Measurements from ENCODE around the gene SF3A2. TPM values are rescaled to one million over a fixed set of nuclear protein-coding genes. Genes with fewer than 3 reads are reported as not detected.

SF3A2 gene
- polyA plus RNA-seq, 1 donor from 2014 or later: 14.4 TPM

GRCh38 chr19:2202366-2202765, 34.3 kb upstream of the SF3A2 start:
- TF ChIP-seq CTCF (IDR thresholded peaks at IDR 0.05; ENCODE audit: poor library complexity, severe bottlenecking) (no peak), RAD21 (conservative IDR thresholded peaks at IDR 0.05) (no peak), REST (IDR thresholded peaks at IDR 0.05; ENCODE audit: borderline replicate concordance) (no peak), POLR2AphosphoS5 (IDR thresholded peaks at IDR 0.05) (no peak), MXI1 (conservative IDR thresholded peaks at IDR 0.05; ENCODE audit: poor library complexity, severe bottlenecking) (no peak)
- Histone ChIP-seq H2AFZ (ENCODE audit: low read depth, low read length) (no peak overlapping the region), H3K9ac (ENCODE audit: low read length) (no peak overlapping the region), H3K36me3 (ENCODE audit: insufficient read depth, low read length) (no peaks in the 10 kb centered on the region), H3F3A (ENCODE audit: insufficient read depth, low read length, poor library complexity, severe bottlenecking) (no peaks in the 10 kb centered on the region), H3K9me3 (ENCODE audit: low read length) (no peaks in the 10 kb centered on the region), H3K27ac (ENCODE audit: low read length) (no peak overlapping the region), H3K79me2 (replicated peaks; ENCODE audit: insufficient read depth, low read length) (peaks cover 3% of the 10 kb centered on the region), H3K27me3 (ENCODE audit: insufficient read depth, low read depth, low read length) (no peaks in the 10 kb centered on the region), H3K4me2 (ENCODE audit: low read length) (no peak overlapping the region), H3K4me3 (ENCODE audit: low read length) (no peak overlapping the region), H3K9me2 (ENCODE audit: insufficient read depth, low read length) (no peaks in the 10 kb centered on the region), H4K20me1 (ENCODE audit: insufficient read depth) (no peaks in the 10 kb centered on the region)

- no peaks in the 10 kb centered on the region for H4K20me1 ChIP-seq (ENCODE audit: insufficient read depth)
- H2AFZ ChIP-seq (ENCODE audit: low read depth, low read length): no peak overlapping the region
- H3K27ac ChIP-seq (ENCODE audit: low read length): no peak overlapping the region
- no peaks in the 10 kb centered on the region for H3K79me2 ChIP-seq (replicated peaks; ENCODE audit: insufficient read depth, low read length)
- no peaks in the 10 kb centered on the region for H3K9me3 ChIP-seq (ENCODE audit: low read length)
- H3K27me3 ChIP-seq (ENCODE audit: insufficient read depth, low read depth, low read length): no peaks in the 10 kb centered on the region
- no peaks in the 10 kb centered on the region for H3K36me3 ChIP-seq (ENCODE audit: insufficient read depth, low read length)
- TF ChIP-seq CTCF (IDR thresholded peaks at IDR 0.05; ENCODE audit: poor library complexity, severe bottlenecking) (no peak), TAF1 (IDR thresholded peaks at IDR 0.05; ENCODE audit: low read depth) (no peak), EP300 (conservative IDR thresholded peaks at IDR 0.05; ENCODE audit: poor library complexity, severe bottlenecking) (no peak), REST (IDR thresholded peaks at IDR 0.05; ENCODE audit: borderline replicate concordance) (no peak), SMC3 (conservative IDR thresholded peaks at IDR 0.05; ENCODE audit: poor library complexity) (no peak), EZH2 (IDR thresholded peaks at IDR 0.05; ENCODE audit: borderline replicate concordance, insufficient read depth, low read length, poor library complexity, severe bottlenecking) (no peak), MXI1 (conservative IDR thresholded peaks at IDR 0.05; ENCODE audit: poor library complexity, severe bottlenecking) (no peak), RAD21 (conservative IDR thresholded peaks at IDR 0.05) (no peak)
- no peaks in the 10 kb centered on the region for H3F3A ChIP-seq (ENCODE audit: insufficient read depth, low read length, poor library complexity, severe bottlenecking)
- H3K4me3 ChIP-seq (ENCODE audit: low read length): no peak overlapping the region
- no peak overlapping the region for H3K4me2 ChIP-seq (ENCODE audit: low read length)
- H3K9ac ChIP-seq (ENCODE audit: low read length): no peak overlapping the region
- no peaks in the 10 kb centered on the region for H3K9me2 ChIP-seq (ENCODE audit: insufficient read depth, low read length)
Observed at GRCh38 chr19:2207008-2207407, 29.6 kb upstream of the SF3A2 start.

Measured in neural cell (in vitro differentiated cells).